ENCODE results near the gene NUP93. TPM values are rescaled to one million over a fixed set of nuclear protein-coding genes. Genes with fewer than 3 reads are reported as not detected.

Gene NUP93
- total RNA-seq, 3 donors from 2014 or later (not counting 1 experiment from before 2014, with no cell fraction given) = 83.7 to 88.8 (median 87.9) TPM

GRCh38 chr16:56856876-56857447, 127.0 kb downstream of the NUP93 start:
- H3K9me3 Mint-ChIP-seq = no peaks in the 10 kb centered on the region
- peaks cover 43% of the 10 kb centered on the region for H3K4me1 ChIP-seq (ENCODE audit: control insufficient read depth, insufficient read depth, low read length)
- H3K4me1 Mint-ChIP-seq = peaks cover 25 to 32% of the 10 kb centered on the region in 2 donors
- intact Hi-C loops (cut with micrococcal nuclease) = no loop called here
- H3K4me3 ChIP-seq (ENCODE audit: low read length) = no peak overlapping the region
- TF ChIP-seq, protein P1, sequence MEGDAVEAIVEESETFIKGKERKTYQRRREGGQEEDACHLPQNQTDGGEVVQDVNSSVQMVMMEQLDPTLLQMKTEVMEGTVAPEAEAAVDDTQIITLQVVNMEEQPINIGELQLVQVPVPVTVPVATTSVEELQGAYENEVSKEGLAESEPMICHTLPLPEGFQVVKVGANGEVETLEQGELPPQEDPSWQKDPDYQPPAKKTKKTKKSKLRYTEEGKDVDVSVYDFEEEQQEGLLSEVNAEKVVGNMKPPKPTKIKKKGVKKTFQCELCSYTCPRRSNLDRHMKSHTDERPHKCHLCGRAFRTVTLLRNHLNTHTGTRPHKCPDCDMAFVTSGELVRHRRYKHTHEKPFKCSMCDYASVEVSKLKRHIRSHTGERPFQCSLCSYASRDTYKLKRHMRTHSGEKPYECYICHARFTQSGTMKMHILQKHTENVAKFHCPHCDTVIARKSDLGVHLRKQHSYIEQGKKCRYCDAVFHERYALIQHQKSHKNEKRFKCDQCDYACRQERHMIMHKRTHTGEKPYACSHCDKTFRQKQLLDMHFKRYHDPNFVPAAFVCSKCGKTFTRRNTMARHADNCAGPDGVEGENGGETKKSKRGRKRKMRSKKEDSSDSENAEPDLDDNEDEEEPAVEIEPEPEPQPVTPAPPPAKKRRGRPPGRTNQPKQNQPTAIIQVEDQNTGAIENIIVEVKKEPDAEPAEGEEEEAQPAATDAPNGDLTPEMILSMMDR (IDR thresholded peaks at IDR 0.05) = no peak
- H3K27ac ChIP-seq (ENCODE audit: low read length) = no peak overlapping the region
- H3K36me3 ChIP-seq (ENCODE audit: control insufficient read depth, insufficient read depth, low read length) = no peaks in the 10 kb centered on the region
- no peaks in the 10 kb centered on the region for H3K27me3 ChIP-seq (ENCODE audit: control insufficient read depth, insufficient read depth, low read length)
- WGBS (ENCODE audit: insufficient coverage) = 94% methylated on average over 4 of the region's 6 CpGs
- no peak overlapping the region for H3K27ac Mint-ChIP-seq
- no peaks in the 10 kb centered on the region for H3K9me3 ChIP-seq (ENCODE audit: control insufficient read depth, insufficient read depth, low read length)
- DNase-seq (no peak), ATAC-seq (no peak)
- no peaks in the 10 kb centered on the region for H3K36me3 Mint-ChIP-seq
- H3K4me3 Mint-ChIP-seq = no peak overlapping the region
- no peaks in the 10 kb centered on the region for H3K27me3 Mint-ChIP-seq (ENCODE audit: low read depth in 2 of 2)

GRCh38 chr16:56858374-56858773, 128.4 kb downstream of the NUP93 start:
- no peak overlapping the region for H3K4me3 ChIP-seq (ENCODE audit: low read length)
- 69% methylated on average over 10 of the region's 14 CpGs for WGBS (ENCODE audit: insufficient coverage)
- peaks cover 57% of the 10 kb centered on the region for H3K4me1 ChIP-seq (ENCODE audit: control insufficient read depth, insufficient read depth, low read length)
- H3K36me3 ChIP-seq (ENCODE audit: control insufficient read depth, insufficient read depth, low read length) = no peaks in the 10 kb centered on the region
- TF ChIP-seq, protein P1 (IDR thresholded peaks at IDR 0.05) = no peak
- H3K27me3 ChIP-seq (ENCODE audit: control insufficient read depth, insufficient read depth, low read length) = no peaks in the 10 kb centered on the region
- no peak overlapping the region for H3K27ac Mint-ChIP-seq
- peaks cover 39 to 46% of the 10 kb centered on the region in 2 donors for H3K4me1 Mint-ChIP-seq
- H3K27me3 Mint-ChIP-seq (ENCODE audit: low read depth in 2 of 2) = no peaks in the 10 kb centered on the region
- H3K4me3 Mint-ChIP-seq = no peak overlapping the region
- H3K36me3 Mint-ChIP-seq = no peaks in the 10 kb centered on the region
- intact Hi-C loops (cut with micrococcal nuclease) = no loop called here
- H3K9me3 Mint-ChIP-seq = no peaks in the 10 kb centered on the region
- ATAC-seq (no peak), DNase-seq (no peak)
- H3K27ac ChIP-seq (ENCODE audit: low read length) = no peak overlapping the region
- H3K9me3 ChIP-seq (ENCODE audit: control insufficient read depth, insufficient read depth, low read length) = no peaks in the 10 kb centered on the region

DNA sequence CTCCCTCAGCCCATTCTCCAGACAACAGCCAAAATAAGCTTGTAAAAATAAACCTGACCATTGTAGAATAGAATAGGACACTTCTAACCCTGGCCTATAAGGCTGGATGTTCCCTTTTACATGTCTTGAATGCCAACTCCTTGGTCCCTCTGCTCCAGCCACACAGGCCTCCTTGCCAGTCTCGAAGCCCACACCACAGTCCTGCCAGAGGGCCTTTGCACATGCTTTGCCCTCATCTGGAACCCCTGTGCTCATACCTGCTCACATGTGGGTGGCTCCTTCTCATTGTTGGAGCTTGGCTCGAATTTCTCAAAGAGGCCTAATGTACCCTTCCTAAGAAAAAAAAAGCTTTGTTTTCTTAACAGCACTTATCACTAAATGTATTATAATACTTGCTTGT, 129.7 kb downstream of the NUP93 start:
- Histone ChIP-seq H3K27ac (ENCODE audit: low read length) (peak overlapping the region; percentile 64), H3K27me3 (ENCODE audit: control insufficient read depth, insufficient read depth, low read length) (no peaks in the 10 kb centered on the region), H3K9me3 (ENCODE audit: control insufficient read depth, insufficient read depth, low read length) (no peaks in the 10 kb centered on the region), H3K4me3 (ENCODE audit: low read length) (no peak overlapping the region), H3K36me3 (ENCODE audit: control insufficient read depth, insufficient read depth, low read length) (no peaks in the 10 kb centered on the region), H3K4me1 (ENCODE audit: control insufficient read depth, insufficient read depth, low read length) (peaks cover 65% of the 10 kb centered on the region)
- DNase-seq = no peak
- intact Hi-C loops (cut with micrococcal nuclease) = loop anchor here (5.0 kb wide), 2 partner anchors 183 to 308 kb away; no protein-coding TSS in a partner anchor
- H3K4me1 Mint-ChIP-seq = peaks cover 44 to 52% of the 10 kb centered on the region in 2 donors
- no peak for ATAC-seq
- H3K27ac Mint-ChIP-seq = peak overlapping the region; percentile 80 to 90
- 60% methylated on average over 2 of the region's 2 CpGs for WGBS (ENCODE audit: insufficient coverage)
- H3K27me3 Mint-ChIP-seq (ENCODE audit: low read depth in 2 of 2) = no peaks in the 10 kb centered on the region
- H3K9me3 Mint-ChIP-seq = no peaks in the 10 kb centered on the region
- H3K36me3 Mint-ChIP-seq = no peaks in the 10 kb centered on the region
- H3K4me3 Mint-ChIP-seq = no peak overlapping the region
- TF ChIP-seq, protein P1 (IDR thresholded peaks at IDR 0.05) = no peak
